DND-41 (cell line): ENCODE results near the gene HCN4.

Source experiments
- CTCF ChIP-seq: IDR thresholded peaks from 2 replicates; pipeline ENCODE4 v1.5.1; 2012; ENCODE audit warnings: borderline replicate concordance, low read length, moderate library complexity, mild to moderate bottlenecking; ENCODE audit not compliant: poor library complexity, severe bottlenecking; ENCODE audit errors: extremely low read depth
- EZH2 ChIP-seq: IDR thresholded peaks from 3 replicates; pipeline ENCODE4 v1.6.1; 2012; ENCODE audit warnings: borderline replicate concordance, low read depth, mild to moderate bottlenecking, moderate library complexity, low read length, inconsistent platforms; ENCODE audit not compliant: severe bottlenecking

DNA sequence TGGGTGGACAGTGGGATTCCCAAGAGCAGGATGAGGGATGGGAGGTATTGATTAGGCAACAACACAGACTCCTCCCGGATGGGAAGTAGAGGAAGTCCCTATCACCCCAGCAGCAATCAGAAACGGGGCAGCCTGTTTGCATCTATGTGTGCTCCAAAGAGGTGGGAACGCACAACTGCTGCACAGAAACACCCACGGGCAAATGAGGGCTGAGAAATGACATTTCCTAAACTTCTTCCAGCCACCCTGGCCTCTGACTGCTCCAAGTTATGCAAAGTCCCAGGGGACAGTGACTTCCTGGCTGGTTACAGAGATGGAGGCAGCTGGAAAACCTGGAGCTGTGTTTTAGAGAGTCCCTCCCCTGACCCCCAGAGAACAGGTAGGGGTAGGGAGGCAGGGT is 42.6 kb downstream of the HCN4 start:
- TF ChIP-seq CTCF (no peak), EZH2 (no peak)
